Fibroblast of lung (primary cell): Measurements from ENCODE around the gene AGPAT4.

Experiments used
- EZH2 ChIP-seq: IDR thresholded peaks from 2 replicates; pipeline ENCODE4 v1.5.1; 2012; ENCODE audit warnings: low read length, control low read depth, mild to moderate bottlenecking; ENCODE audit errors: missing control alignments
- TF ChIP-seq, protein P1 (sequence below), 2 donors: IDR thresholded peaks in 1 of 2; conservative IDR thresholded peaks in 1 of 2; 1 replicate in 1 of 2; 2 replicates in 1 of 2; pipeline ENCODE4 v1.5.1; 2011 to 2012; ENCODE audit warnings: low read length in 2 of 2, control low read depth in 1 of 2, inconsistent platforms in 1 of 2, low read depth in 1 of 2, mild to moderate bottlenecking in 1 of 2

DNA sequence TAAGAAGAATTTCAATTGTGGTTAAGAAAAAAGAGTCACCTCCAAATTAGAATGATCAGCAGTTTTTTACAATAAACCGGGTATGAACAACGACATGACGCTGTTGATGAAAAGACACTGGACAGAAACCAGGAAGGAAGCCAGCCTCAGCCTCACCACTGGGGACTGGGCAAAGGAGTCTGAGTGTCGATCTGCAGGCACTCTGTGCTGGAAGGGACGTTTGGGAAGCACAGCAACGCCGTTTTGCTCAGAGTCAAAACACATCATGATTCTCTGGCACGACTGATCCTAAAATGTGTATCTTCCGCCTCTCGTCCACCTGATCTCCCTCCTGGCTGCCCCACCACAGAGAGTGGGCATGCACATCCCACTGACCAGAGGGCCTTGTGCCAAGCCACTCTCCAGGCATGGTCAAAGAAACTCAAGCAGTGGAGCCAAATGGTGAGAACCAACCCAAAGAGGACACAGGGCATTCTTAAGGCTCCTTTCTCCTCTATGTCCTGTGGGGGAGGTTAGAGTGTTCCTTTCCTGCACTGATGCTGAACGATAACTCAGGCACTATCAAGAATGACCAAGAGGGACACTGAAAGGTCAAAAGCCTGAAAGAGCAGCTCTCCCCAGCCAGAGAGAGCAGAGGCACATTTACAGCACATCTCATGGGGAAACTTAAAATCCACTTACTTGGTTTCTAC is 68.8 kb downstream of the AGPAT4 start:
- TF ChIP-seq, protein P1, sequence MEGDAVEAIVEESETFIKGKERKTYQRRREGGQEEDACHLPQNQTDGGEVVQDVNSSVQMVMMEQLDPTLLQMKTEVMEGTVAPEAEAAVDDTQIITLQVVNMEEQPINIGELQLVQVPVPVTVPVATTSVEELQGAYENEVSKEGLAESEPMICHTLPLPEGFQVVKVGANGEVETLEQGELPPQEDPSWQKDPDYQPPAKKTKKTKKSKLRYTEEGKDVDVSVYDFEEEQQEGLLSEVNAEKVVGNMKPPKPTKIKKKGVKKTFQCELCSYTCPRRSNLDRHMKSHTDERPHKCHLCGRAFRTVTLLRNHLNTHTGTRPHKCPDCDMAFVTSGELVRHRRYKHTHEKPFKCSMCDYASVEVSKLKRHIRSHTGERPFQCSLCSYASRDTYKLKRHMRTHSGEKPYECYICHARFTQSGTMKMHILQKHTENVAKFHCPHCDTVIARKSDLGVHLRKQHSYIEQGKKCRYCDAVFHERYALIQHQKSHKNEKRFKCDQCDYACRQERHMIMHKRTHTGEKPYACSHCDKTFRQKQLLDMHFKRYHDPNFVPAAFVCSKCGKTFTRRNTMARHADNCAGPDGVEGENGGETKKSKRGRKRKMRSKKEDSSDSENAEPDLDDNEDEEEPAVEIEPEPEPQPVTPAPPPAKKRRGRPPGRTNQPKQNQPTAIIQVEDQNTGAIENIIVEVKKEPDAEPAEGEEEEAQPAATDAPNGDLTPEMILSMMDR (conservative IDR thresholded peaks at IDR 0.05 in 1 of 2, IDR thresholded peaks at IDR 0.05 in 1 of 2; ENCODE audit: low read depth in 1 of 2, low read length in 2 of 2) = no peak
- TF ChIP-seq EZH2 = no peak
